ENCODE measurements around the gene SMCO4.
"Not testable (repeated sequence)": the region's sequence is repeated elsewhere in the genome, so short reads cannot be mapped to it uniquely, and the experiment has no call there.

Gene SMCO4

DNA sequence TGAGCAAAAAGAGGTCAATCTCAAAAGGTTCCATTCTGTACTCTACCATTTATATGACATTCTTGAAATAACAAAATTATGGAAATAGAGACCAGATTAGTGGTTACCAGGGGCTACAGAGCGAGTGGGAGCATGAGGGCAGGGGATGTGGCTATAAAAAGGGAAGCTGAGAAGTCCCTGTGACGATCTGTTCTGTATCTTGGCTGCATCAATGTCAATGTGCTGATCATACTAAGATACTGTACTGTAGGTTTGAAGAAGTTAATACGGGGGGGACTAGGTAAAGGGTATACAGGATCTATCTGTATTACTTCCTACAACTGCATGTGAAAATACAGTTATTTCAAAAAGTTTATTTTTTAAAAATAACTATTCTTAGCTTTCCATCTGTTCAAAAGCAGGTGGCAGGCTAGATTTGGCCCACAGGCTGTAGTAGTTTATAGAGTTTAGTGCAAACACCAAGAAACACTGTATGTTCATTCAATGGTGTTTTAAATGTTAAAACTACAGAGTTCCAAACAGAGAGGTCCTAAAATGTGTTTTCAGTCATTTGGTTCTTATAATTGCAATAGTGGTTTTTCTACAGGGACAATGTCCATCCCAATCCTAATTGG is 78.2 kb downstream of the SMCO4 start:
- no peak for DNase-seq

DNA sequence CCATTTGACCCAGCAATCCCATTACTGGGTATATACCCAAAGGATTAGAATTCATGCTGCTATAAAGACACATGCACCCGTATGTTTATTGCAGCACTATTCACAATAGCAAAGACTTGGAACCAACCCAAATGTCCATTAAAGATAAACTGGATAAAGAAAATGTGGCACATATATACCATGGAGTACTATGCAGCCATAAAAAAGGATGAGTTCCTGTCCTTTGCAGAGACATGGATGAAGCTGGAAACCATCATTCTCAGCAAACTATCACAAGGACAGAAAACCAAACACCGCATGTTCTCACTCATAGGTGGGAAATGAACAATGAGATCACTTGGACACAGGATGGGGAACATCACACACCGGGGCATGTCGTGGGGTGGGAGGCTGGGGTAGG is 79.5 kb downstream of the SMCO4 start:
- not testable (repeated sequence) for DNase-seq

DNA sequence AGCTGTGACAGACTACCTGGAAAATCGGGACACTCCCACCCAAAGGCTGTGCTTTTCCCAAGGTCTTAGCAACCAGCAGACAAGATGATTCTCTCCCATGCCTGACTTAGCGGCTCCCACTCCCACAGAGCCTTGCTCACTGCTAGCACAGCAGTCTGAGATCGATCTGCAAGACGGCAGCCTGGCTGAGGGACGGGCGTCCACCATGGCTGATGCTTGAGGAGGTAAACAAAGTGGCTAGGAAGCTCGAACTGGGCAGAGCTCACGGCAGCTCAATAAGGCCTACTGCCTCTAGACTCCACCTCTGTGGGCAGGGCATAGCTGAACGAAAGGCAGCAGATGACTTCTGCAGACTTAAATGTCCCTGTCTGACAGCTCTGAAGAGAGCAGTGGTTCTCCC is 84.9 kb downstream of the SMCO4 start:
- no peak for DNase-seq

DNA sequence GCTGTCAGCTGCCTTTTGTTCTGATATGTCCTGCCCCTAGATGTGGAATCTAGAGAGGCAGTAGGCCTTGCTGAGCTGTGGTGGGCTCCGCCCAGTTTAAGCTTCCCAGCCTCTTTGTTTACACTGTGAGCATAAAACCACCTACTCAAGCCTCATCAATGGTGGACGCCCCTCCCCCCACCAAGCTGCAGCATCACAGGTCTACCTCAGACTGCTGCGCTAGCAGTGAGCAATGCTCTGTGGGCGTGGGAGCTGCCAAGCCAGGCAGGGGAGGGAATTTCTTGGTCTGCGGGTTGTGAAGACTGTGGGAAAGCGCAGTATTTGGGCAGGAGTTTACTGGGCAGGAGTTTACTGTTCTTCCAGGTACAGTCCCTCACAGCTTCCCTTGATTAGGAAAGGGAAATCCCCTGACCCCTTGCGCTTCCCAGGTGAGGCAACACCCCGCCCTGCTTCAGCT is 98.5 kb downstream of the SMCO4 start:
- DNase-seq = no peak

DNA sequence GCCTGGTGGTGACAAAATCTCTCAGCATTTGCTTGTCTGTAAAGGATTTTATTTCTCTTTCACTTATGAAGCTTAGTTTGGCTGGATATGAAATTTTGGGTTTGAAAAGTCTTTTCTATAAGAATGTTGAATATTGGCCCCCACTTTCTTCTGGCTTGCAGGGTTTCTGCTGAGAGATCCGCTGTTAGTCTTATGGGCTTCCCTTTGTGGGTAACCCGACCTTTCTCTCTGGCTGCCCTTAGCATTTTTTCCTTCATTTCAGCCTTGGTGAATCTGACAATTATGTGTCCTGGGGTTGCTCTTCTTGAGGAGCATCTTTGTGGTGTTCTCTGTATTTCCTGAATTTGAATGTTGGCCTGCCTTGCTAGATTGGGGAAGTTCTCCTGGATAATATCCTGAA is 100.0 kb downstream of the SMCO4 start:
- not testable (repeated sequence) for DNase-seq

DNA sequence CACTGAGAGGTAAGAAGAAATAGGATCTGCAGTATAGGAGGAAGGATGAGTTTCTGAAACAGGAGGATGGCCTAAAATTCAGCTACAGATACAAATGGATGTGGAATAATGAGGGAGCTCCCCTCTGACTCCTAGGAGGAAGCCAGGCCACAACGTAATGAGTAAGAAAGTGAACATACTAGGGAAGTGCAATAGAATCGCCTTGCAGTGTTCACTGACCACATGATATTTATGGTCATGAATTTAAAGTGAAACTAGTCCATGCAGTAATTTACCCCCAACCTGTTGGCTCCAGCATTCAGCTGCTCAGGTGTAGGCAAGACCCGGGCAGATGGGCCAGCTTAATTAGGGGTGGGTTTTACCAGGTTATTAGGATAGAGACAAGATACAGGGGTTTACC is 110.9 kb downstream of the SMCO4 start:
- no peak for DNase-seq

All from COR-L47 (cell line).